ENCODE data around the gene RAB40B.
"Not testable (repeated sequence)": the region's sequence is repeated elsewhere in the genome, so short reads cannot be mapped to it uniquely, and the experiment has no call there.

RAB40B gene

DNA sequence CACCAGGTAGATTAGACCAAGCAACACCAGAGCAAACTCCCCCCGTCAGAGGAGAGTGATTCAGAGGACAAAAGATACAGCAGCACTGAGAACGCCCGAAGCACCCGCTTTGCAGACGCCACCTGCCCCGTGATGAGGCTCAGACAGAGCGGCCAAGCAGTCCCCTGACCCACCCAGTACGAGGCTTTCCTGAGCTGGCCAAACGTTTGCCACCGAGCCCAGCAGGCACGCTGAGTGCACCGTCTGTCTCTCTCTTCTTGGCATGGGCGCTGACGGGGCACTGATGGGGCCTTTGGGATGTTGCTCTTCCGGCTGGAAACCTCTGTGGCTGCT lies 30.9 kb downstream of the RAB40B start:
- DNase-seq (ENCODE audit: low read depth) = no peak

DNA sequence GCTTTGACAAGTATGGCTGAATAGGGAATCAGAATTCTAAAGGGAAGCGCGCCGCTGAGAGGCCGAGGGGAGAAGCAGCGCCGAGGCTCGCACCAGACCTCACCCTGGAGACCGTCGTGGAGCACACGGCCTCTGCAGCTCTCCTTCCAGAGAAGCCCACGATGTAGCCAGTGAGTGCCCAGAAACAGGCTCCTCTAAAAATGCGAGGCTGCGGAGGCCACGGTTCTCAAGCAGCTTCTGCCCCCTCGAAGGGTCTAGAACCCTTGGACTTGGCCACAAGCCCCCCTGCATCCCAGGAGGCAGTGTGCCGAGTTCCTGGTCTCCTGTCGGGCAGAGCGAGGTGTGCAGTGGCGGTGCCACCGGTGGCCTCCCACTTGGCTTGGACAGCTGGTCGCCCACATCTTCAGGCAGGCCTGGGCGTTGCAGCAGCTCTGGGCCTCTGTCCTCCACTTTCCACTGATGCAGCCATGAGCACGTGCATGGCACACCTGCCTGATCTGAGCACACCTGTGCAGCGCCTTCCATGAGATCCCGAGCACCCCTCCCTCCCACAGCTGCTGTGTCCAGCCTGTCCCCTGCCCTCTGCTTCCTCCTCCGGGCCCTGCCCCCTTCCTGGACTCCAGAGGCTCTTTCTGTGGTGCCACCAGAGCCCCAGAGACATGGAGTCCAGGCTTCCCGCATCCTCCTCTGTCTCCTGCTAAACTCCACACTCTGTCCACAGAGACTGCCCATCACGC lies 31.4 kb downstream of the RAB40B start:
- DNase-seq (ENCODE audit: low read depth) = no peak

DNA sequence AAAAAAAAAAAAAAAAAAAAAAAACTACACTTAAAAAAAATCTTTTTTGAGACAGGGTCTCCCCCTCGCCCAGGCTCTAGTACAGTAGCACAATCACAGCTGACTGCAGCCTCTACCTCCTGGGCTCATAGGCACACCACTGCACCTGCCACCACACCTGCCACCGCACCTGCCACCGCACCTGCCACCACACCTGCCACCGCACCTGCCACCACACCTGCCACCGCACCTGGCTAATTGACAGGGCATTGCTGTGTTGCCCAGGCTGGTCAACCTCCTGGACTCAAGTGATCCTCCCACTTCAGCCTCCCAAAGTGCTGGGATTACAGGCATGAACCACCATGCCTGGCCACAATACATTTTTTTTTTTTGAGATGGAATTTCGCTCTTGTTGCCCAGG lies 32.6 kb downstream of the RAB40B start:
- DNase-seq (ENCODE audit: low read depth) = no peak

DNA sequence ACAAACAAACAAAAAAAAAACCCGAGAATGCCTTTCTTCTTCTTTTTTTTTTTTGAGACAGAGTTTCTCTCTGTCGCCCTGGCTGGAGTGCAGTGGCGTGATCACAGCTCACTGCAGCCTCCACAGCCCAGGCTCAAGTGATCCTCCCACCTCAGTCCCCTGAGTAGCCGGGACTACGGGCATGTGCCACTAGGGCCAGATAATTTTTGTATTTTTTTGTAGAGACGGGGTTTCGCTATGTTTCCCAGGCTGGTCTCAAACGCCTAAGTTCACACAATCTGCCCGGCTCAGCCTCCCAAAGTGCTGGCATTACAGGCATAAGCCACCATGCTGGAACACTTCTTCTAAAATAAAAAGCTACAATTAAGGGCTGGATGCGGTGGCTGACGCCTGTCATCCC lies 33.3 kb downstream of the RAB40B start:
- no peak for DNase-seq (ENCODE audit: low read depth)

DNA sequence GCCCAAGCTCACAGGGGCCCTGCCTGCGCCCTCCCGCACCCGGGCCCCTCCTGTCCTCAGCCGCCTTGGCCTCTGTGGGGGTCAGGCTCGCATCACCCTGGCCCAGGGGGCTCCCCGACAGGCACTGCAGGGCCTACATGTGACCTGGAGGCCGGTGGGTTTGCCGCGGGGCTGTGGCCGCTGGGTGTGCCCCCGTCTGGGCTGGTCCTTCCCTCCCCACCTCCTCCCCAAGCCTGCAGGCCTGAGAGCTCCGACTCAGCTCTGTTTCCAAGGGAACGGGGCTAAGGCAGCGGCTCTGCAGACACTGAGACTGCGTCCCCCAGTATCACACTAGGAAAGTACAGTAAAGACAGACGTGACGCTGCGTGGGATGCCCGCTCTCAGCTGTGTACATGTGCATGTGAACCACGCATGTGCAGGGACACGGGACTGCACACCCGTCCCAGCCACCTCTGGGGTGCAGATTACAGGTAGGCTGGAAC lies 33.8 kb downstream of the RAB40B start:
- DNase-seq (ENCODE audit: low read depth) = no peak

DNA sequence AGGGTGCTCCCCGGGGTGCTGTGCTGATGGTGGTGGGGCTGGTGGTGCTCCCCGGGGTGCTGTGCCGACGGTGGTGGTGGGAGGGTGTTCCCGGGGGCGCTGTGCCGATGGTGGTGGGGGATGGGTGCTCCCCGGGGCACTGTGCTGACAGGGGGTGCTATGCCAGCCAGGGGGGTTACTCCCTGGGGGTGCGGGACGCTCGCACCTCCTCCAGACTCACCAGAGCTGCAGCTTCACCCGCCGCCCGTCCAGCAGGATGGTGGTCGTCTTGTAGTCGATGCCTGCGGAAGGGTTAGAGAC lies 34.3 kb downstream of the RAB40B start:
- DNase-seq (ENCODE audit: low read depth) = no peak

DNA sequence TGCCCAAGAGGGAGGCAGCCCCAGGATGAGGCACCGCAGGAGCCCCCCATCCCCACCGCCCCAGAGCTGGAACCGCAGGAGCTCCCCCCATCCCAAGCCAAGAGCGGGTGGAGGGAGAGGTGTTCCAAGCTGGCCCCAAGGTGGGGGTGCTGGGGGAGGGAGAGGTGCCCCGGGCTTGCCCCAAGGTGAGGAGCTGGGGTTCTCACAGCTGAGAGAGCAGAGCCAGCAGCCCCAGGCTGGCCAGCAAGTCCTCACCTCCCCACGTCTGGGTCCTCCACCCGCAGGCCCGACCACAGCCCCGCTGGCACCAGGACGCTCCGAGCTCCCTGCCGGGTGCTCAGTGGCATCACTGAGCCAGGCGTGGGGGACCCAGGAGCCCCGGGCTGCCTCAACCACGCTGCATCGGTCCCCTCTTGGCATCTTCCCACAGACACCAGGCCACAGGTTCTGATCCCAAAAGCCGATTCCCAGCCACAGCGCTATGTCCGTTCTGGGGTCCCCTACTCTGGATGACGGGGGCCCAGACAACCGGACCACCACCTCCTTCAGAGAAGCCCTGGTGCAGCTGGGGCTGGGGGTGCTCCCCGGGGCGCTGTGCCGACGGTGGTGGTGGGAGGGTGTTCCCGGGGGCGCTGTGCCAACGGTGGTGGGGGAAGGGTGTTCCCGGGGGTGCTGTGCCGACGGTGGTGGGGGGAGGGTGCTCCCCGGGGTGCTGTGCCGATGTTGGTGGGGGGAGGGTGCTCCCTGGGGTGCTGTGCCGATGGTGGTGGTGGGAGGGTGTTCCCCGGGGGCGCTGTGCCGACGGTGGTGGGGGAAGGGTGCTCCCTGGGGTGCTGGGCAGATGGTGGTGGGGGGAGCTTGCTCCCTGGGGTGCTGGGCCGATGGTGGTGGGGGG lies 34.9 kb downstream of the RAB40B start:
- DNase-seq (ENCODE audit: low read depth) = no peak

DNA sequence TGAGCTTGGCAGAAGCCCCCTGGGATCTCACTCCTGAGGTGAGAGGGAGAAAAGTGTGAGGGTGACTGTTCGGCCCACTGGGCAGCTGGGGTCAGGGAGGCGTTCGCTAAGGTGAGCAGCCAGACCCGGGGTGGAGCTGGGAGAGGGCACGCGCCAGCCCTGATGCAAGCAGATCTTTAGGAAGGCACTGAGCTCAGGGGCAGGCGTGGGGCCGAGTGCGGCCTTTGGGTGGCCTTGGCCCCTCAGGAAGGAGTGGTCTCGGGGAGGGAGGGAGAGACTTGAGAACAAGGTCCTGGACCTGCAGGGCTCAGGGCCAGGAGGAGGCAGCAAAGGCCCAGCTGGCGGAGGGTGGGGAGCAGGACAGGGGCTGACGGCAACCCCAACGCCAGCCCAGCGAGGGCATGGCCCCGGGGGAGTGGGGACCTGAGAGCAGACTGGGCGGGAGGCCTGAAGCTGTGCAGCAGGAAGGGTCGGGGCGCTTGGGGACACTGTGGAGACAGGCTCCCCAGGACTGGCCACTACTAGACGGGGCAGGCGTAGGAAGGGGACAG lies 35.7 kb downstream of the RAB40B start:
- DNase-seq (ENCODE audit: low read depth) = no peak

DNA sequence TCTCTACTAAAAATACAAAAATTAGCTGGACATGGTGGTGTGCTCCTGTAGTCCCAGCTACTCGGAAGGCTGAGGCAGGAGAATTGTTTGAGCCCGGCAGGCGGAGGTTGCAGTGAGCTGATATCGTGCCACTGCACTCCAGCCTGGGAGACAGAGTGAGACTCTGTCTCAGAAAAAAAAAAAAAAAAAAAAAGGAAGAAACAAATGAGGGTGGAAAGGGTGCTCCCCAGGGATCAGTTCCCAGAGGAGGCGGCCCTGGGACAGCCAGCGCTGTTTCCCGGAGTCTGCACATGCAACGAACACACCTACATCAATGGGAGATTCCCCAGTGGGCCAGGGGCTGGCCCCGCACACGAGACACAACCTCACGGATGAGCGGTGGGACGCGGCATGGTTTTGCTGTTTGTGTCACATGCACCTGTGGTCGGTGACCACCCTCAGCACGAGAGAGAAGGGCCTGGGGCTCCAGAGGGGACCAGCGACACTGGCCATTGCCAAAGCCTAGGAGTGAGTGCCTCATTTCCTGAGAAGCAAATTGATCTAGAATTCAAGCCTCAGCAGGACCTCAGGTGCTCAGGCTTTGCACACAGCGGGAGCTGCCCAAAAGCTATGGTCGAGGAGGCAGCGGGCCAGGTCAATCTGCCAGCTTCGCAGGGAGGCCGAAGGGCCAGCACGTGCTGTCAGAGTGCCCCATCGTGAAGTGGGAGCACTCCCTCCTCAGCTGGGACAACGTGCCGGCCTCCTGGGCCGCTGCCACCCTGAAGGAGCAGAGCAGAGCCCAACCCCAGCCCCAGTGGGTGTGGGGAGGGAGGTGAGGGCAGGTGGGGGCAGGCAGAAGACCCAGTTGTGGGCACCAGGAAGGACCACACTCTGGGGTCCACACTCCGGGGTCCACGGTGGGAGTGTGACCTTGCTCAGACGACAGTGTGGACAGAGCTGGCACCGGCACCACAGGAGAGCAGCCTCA lies 36.5 kb downstream of the RAB40B start:
- no peak for DNase-seq (ENCODE audit: low read depth)

DNA sequence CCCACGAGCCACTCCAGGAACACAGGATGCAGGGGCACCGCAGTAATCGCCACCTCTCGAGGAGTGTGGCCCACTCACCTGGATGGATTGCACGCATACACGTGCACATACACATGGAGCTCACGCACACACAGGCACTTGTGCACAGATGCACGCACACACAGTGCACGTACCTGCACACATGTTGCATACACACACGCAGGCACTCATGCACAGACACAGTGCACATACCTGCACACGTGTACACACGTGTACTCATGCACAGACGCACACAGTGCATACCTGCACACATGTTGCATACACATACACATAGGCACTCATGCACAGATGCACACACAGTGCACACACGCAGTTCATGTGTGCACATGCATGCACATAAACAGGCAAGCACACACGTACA lies 38.6 kb downstream of the RAB40B start:
- no peak for DNase-seq (ENCODE audit: low read depth)

DNA sequence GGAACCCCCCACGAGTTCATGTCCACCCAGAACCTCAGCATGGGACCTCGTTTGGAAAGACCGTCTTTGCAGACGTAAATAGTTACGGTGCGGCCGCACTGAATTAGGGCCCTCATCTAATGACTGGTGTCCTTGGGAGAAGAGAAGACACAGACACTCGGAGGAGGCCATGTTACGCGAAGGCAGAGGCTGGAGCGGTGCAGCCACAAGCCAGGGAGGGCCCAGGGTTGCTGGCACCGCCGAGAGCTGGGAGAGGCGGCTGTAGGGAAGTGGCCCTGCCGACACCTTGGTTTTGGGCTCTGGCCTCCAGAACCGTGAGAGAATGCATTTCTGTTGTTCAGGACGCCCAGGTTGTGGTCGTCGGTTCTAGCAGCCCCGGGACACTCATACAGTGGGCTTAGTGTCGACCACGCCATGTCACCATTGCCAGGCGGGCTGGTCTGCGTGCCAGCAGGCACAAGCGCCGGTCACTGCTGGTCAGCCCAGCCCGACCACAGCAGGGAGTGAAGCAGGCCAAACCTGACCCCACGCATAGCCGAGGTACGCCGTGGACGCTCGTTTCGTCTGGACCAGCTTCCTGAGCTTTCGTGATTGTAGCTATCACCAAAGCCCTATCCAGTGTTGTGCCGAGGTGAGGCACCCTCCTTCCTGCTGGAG lies 39.6 kb downstream of the RAB40B start:
- no peak for DNase-seq (ENCODE audit: low read depth)

DNA sequence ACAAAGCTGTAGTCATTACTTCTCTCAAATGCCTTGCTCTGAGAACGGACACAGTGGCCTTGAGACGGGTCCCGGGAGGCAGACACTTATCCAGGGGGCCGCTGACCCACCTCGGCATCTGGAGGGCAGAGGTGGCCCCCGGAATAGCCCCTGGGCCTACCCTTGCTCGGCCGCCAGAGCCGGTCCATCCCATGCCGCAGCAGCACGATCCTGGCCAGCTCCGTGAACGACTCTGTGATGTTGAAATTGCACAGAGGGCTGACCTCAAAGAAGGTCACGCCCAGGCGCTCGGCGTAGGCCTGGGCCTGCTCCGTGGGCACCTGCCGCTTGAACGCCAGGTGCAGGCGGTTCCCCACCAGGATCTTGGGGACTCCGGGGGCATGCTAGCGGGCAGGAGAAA lies 40.2 kb downstream of the RAB40B start:
- DNase-seq (ENCODE audit: low read depth) = no peak

DNA sequence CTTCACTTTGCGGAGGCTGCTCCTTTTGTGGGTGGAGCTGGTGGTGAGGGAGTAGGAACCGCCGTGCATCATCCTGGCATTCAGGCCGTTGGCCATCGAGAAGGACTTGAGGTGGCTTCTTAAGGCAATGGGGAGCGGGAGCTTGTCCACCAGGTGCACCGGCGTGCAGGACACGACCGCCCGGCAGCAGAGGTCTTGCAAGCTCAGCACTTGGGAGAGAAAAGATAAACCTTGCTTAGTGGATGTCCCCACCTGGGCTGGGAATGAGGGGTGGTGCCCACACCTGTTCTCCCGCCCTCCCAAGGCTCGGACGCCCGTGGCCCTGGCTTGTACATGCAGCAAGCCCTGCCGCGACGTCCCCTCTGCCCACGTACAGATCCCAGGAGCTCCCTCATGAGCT lies 40.6 kb downstream of the RAB40B start:
- DNase-seq (ENCODE audit: low read depth) = no peak

DNA sequence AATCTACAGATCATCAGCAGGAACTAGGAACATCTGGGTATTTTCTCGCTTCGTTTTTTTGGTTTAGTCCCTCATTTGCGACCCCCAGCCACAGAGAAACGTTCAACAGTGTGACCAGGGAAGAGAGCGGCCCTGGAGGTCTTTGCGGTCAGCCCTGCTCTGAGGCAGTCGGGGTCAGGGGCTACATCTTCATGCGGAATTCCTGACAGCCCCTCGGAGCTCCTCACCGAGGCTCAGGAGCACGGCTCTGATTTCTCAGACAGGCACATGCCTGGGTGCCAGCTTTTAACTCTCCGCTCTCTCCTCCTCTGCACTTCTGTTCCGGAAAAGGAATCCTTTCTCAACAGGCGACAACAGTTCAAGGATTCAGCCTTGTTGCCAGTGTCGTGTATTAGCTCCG lies 42.2 kb downstream of the RAB40B start:
- no peak for DNase-seq (ENCODE audit: low read depth)

DNA sequence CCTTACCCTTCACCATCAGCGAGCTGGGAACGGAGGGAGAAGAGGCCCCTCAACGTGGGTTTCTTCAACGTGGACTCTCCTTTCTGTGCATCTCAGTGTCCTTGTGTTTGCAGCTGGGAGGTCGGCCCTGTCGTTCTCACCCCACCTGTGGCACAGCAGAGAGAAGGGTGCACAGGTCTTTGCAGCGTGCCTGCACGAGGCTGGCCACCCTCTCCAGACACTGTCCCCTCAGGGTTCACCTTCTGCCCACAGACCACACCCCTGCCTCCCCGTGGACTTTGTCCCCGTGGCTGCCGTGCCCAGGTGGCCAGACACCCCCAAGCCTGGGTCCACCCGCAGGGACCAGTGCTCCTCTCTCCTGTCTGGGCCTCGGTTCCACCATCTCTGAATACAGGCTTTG lies 43.0 kb downstream of the RAB40B start:
- no peak for DNase-seq (ENCODE audit: low read depth)

DNA sequence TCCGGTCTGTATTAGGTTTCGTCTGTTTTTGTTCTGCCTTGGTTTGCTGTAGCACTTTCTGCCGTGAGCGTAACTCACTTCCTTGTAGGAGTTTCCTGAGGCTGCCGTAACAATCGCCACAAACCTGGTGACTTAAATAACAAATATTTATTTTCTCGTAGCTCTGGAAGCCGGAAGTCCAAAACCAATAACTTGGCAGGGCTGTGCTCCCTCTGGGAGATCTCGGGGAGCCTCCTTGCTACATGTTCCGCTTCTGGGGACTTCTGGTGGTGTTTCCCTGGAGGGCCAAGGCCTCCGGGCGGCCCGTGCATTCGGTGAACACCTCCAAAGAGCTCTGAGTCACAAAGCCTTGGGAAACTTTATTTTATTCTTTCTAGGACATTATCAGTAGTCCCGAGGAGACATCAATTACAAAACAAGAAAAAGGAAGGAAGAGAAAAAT lies 43.4 kb downstream of the RAB40B start:
- no peak for DNase-seq (ENCODE audit: low read depth)

DNA sequence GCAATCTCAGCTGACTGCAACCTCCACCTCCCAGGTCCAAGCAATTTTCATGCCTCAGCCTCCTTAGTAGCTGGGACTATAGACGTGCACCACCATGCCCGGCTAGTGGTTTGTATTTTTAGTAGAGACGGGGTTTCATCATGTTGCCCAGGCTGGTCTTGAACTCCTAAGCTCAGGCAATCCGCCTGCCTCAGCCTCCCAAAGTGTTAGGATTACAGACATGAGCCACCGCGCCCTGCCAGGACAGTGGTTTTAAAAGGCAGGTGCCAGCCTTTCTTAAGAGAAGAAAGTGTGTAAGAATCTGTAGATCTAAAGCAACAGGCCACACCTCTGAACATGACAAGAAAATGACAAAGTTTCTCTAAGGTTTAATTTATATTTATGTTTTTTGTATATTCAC lies 43.9 kb downstream of the RAB40B start:
- DNase-seq (ENCODE audit: low read depth) = not testable (repeated sequence)

DNA sequence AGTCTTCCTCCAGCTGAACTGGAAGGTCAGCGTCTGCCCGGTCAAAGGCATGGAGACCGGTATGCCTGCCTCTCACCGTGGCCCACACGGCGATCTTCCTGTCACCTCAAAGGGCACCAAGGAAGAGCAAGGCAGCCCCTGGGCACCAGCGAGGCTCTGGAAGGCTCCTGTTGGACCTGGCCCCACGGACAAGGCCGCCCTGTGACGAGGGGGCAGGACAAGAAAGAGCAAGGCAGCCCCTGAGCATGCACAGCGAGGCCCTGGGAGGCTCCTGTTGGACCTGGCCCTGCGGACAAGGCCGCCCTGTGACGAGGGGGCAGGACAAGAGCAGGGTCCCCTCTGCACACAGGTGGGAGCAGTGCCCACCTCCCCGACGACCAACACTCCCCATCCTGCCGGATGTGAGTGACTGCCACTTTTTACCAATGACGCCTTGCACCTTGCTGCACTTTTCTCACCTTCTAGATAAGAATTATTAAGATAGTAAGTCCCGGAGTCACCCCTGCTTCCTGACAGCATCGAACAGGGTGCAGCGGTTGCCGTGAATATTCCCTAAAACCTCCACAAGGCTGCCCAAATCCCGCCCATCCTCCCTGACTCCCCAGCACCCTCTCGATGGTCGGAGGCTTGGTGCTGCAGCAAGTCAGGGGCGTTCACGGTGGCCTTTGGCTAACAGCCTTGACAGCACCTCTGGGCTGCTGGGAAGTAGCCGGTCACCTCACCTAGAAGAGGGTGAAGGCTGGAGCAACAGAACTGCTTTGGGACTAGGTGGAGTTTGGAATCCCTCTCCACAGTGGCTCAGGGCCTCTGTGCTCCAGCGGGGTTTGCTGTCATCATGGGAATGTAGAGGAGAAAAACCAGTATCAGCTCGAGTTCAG lies 44.6 kb downstream of the RAB40B start:
- no peak for DNase-seq (ENCODE audit: low read depth)

DNA sequence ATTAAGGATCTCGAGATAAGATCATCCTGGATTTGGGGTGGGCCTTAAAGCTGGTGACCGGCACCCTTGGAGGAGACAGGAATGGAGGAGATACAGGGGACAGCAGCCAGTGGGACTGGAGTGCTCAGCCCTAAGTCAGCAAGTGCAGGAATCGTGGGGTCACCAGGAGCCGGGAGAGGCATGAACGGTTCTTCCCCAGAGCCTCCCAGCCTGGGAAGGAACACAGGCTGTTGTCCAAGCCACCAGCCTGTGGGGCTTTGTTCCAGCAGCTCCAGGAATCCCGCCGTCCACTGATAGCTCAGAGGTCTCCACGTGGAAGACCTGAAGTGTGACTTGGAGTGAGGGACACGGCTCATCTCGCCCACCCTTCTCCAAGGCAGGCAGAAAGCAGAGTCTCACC lies 47.8 kb downstream of the RAB40B start:
- no peak for DNase-seq (ENCODE audit: low read depth)

DNA sequence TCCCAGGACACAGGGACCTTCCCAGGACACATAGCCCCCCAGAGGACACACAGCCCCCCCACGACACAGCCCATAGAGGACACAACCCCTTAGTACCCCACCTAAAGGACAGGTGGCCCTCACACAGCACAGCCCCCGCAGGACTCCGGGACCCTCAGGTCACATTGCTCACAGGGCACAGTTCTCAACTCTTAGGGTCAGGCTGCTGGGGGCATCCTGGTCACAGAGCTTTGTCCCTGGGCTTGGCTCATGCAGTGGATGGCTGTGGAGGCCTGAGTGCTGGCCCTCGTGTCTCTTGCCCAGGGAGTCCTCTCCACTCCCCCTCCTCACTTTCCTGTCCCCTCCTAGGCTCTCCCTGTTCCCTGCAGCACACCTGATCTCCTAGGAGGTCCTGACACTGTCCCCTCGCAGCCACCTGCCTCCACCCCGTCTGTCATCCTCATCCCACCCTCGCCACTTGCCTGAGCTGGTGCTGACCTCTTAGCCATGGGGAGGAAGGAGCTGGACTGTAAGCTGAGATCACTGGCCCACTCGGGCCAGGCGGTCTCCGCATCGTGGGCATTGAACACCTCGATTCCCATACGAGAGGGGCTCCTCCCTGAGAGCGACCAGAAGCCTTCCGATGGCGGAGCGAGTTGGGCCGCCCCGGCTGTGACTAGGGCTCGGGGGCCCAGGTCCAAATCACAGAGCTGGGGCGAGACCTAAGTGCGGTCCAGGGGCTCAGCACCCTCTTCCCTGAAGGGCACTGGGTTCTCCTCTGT lies 48.8 kb downstream of the RAB40B start:
- no peak for DNase-seq (ENCODE audit: low read depth)

Data from EH (cell line).